Endodermal cell (in vitro differentiated cells): ENCODE data around the gene IKZF1. TPM values are rescaled to one million over a fixed set of nuclear protein-coding genes. Genes with fewer than 3 reads are reported as not detected.

Source experiments
- DNase-seq: peaks from one replicate; pipeline ENCODE4 v3.0.0-alpha.2; 2017
- H3K27ac ChIP-seq: 2 replicates; pipeline ENCODE4 v1.5.1; 2013; ENCODE audit warnings: mild to moderate bottlenecking, low read depth, low read length, moderate library complexity
- H3K27me3 ChIP-seq: 2 replicates; pipeline ENCODE4 v1.6.1; 2013; ENCODE audit warnings: mild to moderate bottlenecking, low read length, moderate library complexity; ENCODE audit not compliant: insufficient read depth, control insufficient read depth, poor library complexity, severe bottlenecking
- H3K36me3 ChIP-seq: 2 replicates; pipeline ENCODE4 v1.7.0; 2013; ENCODE audit warnings: mild to moderate bottlenecking, low read length, moderate library complexity; ENCODE audit not compliant: control insufficient read depth, insufficient read depth
- H3K4me1 ChIP-seq: one replicate; pipeline ENCODE4 v1.7.0; 2013; ENCODE audit warnings: low read length; ENCODE audit not compliant: control insufficient read depth, insufficient read depth
- H3K4me3 ChIP-seq: 2 replicates; pipeline ENCODE4 v1.5.1; 2013; ENCODE audit warnings: mild to moderate bottlenecking, low read length, moderate library complexity
- H3K9ac ChIP-seq: 2 replicates; pipeline ENCODE4 v1.6.1; 2013; ENCODE audit warnings: mild to moderate bottlenecking, low read length, moderate library complexity; ENCODE audit not compliant: poor library complexity, severe bottlenecking; ENCODE audit errors: extremely low read depth
- H3K9me3 ChIP-seq: 2 replicates; pipeline ENCODE4 v1.6.1; 2013; ENCODE audit warnings: mild to moderate bottlenecking, low read length, moderate library complexity; ENCODE audit not compliant: control insufficient read depth
- H3K27ac Mint-ChIP-seq: 2 replicates; pipeline ENCODE4 v1.8.0; 2020; ENCODE audit warnings: mixed read lengths
- H3K27me3 Mint-ChIP-seq: 2 replicates; pipeline ENCODE4 v1.8.0; 2021; ENCODE audit warnings: mild to moderate bottlenecking, mixed read lengths; ENCODE audit not compliant: insufficient read depth
- H3K36me3 Mint-ChIP-seq: 2 replicates; pipeline ENCODE4 v1.8.0; 2020; ENCODE audit warnings: low read depth, mixed read lengths
- H3K4me1 Mint-ChIP-seq: 2 replicates; pipeline ENCODE4 v1.8.0; 2020; ENCODE audit warnings: mixed read lengths
- H3K4me3 Mint-ChIP-seq: 2 replicates; pipeline ENCODE4 v1.8.0; 2020; ENCODE audit warnings: mild to moderate bottlenecking, moderate library complexity, mixed read lengths
- H3K9me3 Mint-ChIP-seq: 2 replicates; pipeline ENCODE4 v1.8.0; 2020; ENCODE audit warnings: mild to moderate bottlenecking, mixed read lengths
- WGBS, 2 experiments: methylation state at CpG; one replicate each; pipeline versions ENCODE4 v1.1.5 to v1.1.7; 2013; ENCODE audit warnings: missing lambda C conversion rate in 2 of 2, mixed read lengths in 1 of 2; ENCODE audit not compliant: insufficient coverage in 1 of 2, insufficient read length in 1 of 2; 5-methylcytosine and 5-hydroxymethylcytosine counted together
- total RNA-seq, 2 donors: library from RNA; stranded (reverse); fragmentation: NEBNext Ultra II Directional in 1 of 2; extraction: Animal tissue kit (Norgen Biotek cat#: 25700) in 1 of 2; gene quantifications; 2 replicates in 1 of 2; 3 replicates in 1 of 2; pipeline ENCODE4 v1.2.1, GENCODE V29; 2021
- TF ChIP-seq, protein P1 (sequence below): fragments of 200-600 bp; sonication (generic); conservative IDR thresholded peaks from 2 replicates; pipeline ENCODE4 v1.5.0; 2021; ENCODE audit warnings: antibody characterized with exemption, mild to moderate bottlenecking

The IKZF1 gene
- total RNA-seq, 2 donors from 2014 or later = 0.44 to 0.55 TPM

- H3K4me3 Mint-ChIP-seq = no peak overlapping the region
- no peaks in the 10 kb centered on the region for H3K9me3 Mint-ChIP-seq
- Histone ChIP-seq H3K9ac (no peak overlapping the region), H3K4me3 (no peak overlapping the region), H3K36me3 (no peaks in the 10 kb centered on the region), H3K27ac (no peak overlapping the region), H3K4me1 (peaks cover 5% of the 10 kb centered on the region), H3K27me3 (no peaks in the 10 kb centered on the region), H3K9me3 (no peaks in the 10 kb centered on the region)
- H3K27ac Mint-ChIP-seq = no peak overlapping the region
- TF ChIP-seq, protein P1, sequence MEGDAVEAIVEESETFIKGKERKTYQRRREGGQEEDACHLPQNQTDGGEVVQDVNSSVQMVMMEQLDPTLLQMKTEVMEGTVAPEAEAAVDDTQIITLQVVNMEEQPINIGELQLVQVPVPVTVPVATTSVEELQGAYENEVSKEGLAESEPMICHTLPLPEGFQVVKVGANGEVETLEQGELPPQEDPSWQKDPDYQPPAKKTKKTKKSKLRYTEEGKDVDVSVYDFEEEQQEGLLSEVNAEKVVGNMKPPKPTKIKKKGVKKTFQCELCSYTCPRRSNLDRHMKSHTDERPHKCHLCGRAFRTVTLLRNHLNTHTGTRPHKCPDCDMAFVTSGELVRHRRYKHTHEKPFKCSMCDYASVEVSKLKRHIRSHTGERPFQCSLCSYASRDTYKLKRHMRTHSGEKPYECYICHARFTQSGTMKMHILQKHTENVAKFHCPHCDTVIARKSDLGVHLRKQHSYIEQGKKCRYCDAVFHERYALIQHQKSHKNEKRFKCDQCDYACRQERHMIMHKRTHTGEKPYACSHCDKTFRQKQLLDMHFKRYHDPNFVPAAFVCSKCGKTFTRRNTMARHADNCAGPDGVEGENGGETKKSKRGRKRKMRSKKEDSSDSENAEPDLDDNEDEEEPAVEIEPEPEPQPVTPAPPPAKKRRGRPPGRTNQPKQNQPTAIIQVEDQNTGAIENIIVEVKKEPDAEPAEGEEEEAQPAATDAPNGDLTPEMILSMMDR = no peak
- WGBS, 2 experiments = 92 to 93% methylated on average over 15 to 18 of the region's 18 CpGs
- H3K4me1 Mint-ChIP-seq = peaks cover 5% of the 10 kb centered on the region
- peaks cover 2% of the 10 kb centered on the region for H3K27me3 Mint-ChIP-seq
- no peaks in the 10 kb centered on the region for H3K36me3 Mint-ChIP-seq
- DNase-seq = peak; percentile 13
Measured at GRCh38 chr7:50349963-50350944, 45.7 kb downstream of the IKZF1 start.

DNA sequence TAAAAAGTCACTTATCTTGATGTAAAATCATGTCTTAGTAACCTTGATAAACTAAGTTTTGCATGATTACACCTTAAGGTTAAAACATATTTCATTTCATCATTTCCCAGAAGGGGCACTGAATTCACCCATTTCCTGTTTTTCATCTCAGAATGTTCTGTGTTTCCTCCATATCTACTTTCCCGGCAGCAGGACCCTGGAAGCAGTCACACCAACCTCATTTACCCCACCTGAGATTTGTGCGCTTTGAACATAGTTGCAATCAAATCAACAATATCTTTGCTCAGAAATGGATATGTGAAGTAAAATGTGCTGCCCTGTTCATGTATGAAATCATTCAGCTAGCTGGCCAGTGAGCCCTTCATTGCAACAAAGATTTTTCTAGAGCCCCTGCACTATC, 46.8 kb downstream of the IKZF1 start:
- H3K27me3 ChIP-seq = no peaks in the 10 kb centered on the region
- no peak overlapping the region for H3K4me3 Mint-ChIP-seq
- H3K9me3 ChIP-seq = no peaks in the 10 kb centered on the region
- H3K9me3 Mint-ChIP-seq = no peaks in the 10 kb centered on the region
- H3K27me3 Mint-ChIP-seq = no peaks in the 10 kb centered on the region
- H3K4me1 Mint-ChIP-seq = peaks cover 6% of the 10 kb centered on the region
- no peaks in the 10 kb centered on the region for H3K36me3 ChIP-seq
- no peaks in the 10 kb centered on the region for H3K36me3 Mint-ChIP-seq
- no peak overlapping the region for H3K27ac ChIP-seq
- H3K27ac Mint-ChIP-seq = no peak overlapping the region
- H3K4me3 ChIP-seq = no peak overlapping the region
- peaks cover 5% of the 10 kb centered on the region for H3K4me1 ChIP-seq
- TF ChIP-seq, protein P1 = no peak
- WGBS, 2 experiments = 100% methylated on average over 2 of the region's 2 CpGs; no CpG with 5 or more reads in 1 of the 2 experiments
- H3K9ac ChIP-seq = no peak overlapping the region
- DNase-seq = no peak

GRCh38 chr7:50352282-50352681, 47.8 kb downstream of the IKZF1 start:
- Mint-ChIP-seq H3K36me3 (no peaks in the 10 kb centered on the region), H3K27me3 (no peaks in the 10 kb centered on the region), H3K4me3 (no peak overlapping the region), H3K9me3 (no peaks in the 10 kb centered on the region), H3K27ac (no peak overlapping the region), H3K4me1 (peaks cover 1% of the 10 kb centered on the region)
- Histone ChIP-seq H3K4me3 (no peak overlapping the region), H3K9ac (no peak overlapping the region), H3K4me1 (no peaks in the 10 kb centered on the region), H3K36me3 (no peaks in the 10 kb centered on the region), H3K27me3 (no peaks in the 10 kb centered on the region), H3K27ac (no peak overlapping the region), H3K9me3 (no peaks in the 10 kb centered on the region)
- DNase-seq = no peak
- TF ChIP-seq, protein P1 = no peak
- WGBS, 2 experiments = 94% methylated on average over 3 of the region's 3 CpGs; no CpG with 5 or more reads in 1 of the 2 experiments
